HG03469 (cell line): ENCODE measurements around the gene AMPD1.
A peak's percentile ranks its signal among the peaks of the same experiment; 100 is the strongest.

Experiments used
- ATAC-seq: cut with Tn5 transposase; IDR thresholded peaks from one replicate; pipeline ENCODE4 v1.9.1; 2021; ENCODE audit warnings: mild to moderate bottlenecking, moderate library complexity, moderate number of reproducible peaks; ENCODE audit not compliant: unreplicated experiment

The AMPD1 gene

DNA sequence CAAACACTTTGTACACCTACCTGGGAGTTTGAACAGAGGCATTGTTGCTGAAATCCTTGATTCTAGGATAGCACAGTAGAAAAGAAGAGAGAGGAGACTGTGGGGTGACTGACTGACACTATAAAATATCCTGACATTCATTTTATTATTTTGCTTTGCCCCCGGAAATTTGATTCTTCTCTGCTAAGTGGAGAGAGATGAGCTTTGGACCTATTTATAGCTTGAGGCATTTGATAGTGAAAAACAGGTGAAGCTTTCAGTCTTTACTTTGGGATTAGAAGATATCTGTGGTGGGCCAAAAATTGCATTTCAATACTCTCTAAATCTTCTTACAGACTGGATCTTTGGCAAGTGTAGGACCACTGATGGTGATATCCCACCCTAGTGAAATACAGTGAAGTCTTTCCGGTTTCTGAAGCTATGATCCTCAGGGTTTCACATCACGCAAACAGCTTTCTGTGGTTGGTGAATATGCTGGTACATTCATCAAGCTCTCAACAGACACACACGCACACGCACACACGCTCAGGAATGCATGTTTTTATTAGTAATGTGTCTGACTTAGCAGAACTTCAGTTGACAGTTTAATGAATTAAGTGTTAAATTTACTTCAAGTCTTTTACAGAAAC is at the start of gene AMPD1:
Gene AMPD1, minus strand, starts transcription at position 117 of the 629 bp plus-strand sequence. Its CDS starts 75 bp downstream, at position 42.
- no peak for ATAC-seq

DNA sequence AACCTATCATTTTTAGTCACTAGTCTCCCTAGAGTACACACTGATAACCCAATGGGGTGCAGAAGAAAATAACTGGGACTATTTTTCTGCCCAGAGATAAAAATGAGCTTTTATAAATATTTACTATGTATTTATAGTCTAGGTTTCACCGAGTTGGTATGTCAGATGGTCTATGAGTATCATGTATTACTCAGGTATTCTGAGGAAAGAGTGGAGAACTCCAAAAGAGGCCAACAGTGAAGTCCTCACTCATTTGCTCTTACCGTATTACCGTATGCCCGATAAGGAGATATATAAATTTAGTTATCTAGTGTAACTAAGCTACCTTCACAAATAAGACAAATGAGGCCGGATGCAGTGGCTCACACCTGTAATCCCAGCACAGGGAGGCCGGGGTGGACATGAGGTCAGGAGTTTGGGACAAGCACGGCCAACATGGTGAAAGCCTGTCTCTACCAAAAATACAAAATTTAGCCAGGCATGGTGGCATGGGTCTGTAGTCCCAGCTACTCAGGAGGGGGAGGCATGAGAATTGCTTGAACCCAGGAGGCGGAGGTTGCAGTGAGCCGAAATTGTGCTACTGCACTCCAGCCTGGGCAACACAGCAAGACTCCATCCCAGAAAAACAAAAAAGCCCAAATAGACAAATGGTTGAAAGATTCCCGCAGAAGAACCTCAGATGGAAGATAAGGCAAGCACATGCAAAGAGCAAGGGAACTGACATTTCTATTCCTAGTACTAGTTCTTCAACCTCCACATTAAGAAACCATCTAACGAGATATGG is 46.8 kb upstream of the AMPD1 start:
- no peak for ATAC-seq

GRCh38 chr1:114740331-114740730 is 45.0 kb upstream of the AMPD1 start:
- ATAC-seq = no peak

DNA sequence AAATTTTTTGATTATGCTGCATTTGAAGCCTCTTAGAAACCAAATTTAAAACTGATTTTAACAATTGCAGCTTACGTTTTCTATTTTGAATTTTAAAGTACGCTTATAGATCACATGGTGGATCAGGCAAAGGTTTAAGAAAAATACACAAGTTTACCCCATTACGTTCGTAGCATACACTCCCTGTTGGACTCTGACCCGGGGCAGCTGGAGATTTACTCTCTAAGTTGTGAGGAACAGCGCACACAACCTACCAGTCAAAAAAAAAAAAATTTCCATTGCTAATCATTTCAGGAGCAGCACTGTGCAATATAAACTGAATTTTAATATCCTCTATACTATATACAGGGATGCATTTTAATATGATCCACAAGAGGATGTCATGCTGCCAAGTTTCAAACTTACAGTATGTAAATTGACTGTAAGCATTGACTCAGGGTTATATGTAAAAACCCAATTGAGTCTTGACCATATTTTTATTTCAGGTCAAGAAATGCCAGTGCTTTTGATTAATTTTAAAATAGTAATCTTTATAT is 42.0 kb upstream of the AMPD1 start:
- no peak for ATAC-seq

DNA sequence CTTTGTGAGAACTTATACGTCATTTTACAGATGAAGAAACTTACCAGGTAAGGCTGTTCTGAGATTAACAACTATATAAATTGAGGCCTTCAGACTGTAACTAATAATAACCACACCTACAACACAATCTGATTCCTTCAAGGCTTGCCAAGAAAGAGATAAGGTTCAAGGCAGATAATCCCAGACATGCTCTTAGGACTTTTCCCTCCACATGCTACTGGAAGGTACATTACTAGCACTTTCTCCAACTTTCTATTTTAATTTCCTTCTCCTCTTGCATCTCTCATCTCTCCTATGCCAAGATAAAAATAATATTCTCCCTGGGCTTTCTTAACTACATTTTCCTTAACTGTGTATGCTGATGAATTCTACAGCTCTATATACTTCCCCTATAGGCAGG is 40.1 kb upstream of the AMPD1 start:
- no peak for ATAC-seq

- no peak for ATAC-seq
These were observed 34.4 kb upstream of the AMPD1 start for GRCh38 chr1:114729782-114730181.

- no peak for ATAC-seq
These were observed 33.2 kb upstream of the AMPD1 start for GRCh38 chr1:114728553-114728952.

GRCh38 chr1:114725230-114725629 is 29.9 kb upstream of the AMPD1 start:
- no peak for ATAC-seq

GRCh38 chr1:114723915-114724314 is 28.6 kb upstream of the AMPD1 start:
- ATAC-seq = no peak

- no peak for ATAC-seq
These were observed 28.1 kb upstream of the AMPD1 start for GRCh38 chr1:114723457-114723856.

DNA sequence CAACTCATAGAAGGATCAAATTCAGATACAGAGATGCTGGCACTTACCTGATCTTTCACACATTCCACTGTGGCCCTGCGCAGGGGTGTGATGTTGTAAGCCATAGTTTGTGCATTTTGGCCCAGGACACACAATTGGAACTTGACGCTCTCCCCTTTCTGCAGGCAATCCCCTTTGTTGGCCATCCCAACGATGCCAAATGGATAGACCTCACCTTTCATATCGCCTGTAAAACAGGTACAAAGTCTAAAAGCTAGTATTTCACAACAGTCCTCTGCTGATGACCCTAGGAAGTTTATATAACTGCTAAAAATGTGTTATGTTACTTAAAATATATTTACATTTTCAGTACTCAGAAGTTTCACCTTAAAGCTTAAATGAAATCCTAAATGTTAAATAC is 25.1 kb upstream of the AMPD1 start:
- no peak for ATAC-seq

- ATAC-seq = no peak
These were observed 24.1 kb upstream of the AMPD1 start for GRCh38 chr1:114719424-114719787.

GRCh38 chr1:114718661-114719423 is 23.5 kb upstream of the AMPD1 start:
- no peak for ATAC-seq

GRCh38 chr1:114716304-114717170 is 21.2 kb upstream of the AMPD1 start, which contains the start of gene NRAS:
Gene NRAS (minus strand): TSS chr1:114716771. CDS start chr1:114716160, 611 bp downstream.
- ATAC-seq = peak; percentile 87

DNA sequence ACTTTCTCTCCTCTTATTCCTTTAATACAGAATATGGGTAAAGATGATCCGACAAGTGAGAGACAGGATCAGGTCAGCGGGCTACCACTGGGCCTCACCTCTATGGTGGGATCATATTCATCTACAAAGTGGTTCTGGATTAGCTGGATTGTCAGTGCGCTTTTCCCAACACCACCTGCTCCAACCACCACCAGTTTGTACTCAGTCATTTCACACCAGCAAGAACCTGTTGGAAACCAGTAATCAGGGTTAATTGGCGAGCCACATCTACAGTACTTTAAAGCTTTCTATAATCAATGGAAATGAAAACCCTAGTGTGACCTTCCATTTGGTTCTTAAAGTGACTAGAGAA is 20.6 kb upstream of the AMPD1 start:
- ATAC-seq = no peak

GRCh38 chr1:114712977-114713376 is 17.6 kb upstream of the AMPD1 start:
- ATAC-seq = no peak

GRCh38 chr1:114710360-114710759 is 15.0 kb upstream of the AMPD1 start:
- no peak for ATAC-seq

- no peak for ATAC-seq
These were observed 12.3 kb upstream of the AMPD1 start for GRCh38 chr1:114707604-114708003.

- ATAC-seq = no peak
These were observed 7.9 kb upstream of the AMPD1 start for GRCh38 chr1:114703242-114703641.

- no peak for ATAC-seq
These were observed 7.4 kb upstream of the AMPD1 start for GRCh38 chr1:114702737-114703136.

- no peak for ATAC-seq
These were observed 6.6 kb upstream of the AMPD1 start for GRCh38 chr1:114701931-114702330.
